HFFc6 (cell line): Measurements from ENCODE around the gene COQ8A. TPM values are rescaled to one million over a fixed set of nuclear protein-coding genes. Genes with fewer than 3 reads are reported as not detected.

Experiments
- DNase-seq: peaks from one replicate; pipeline ENCODE4 v3.0.0-alpha.2; 2018
- H3K27ac Mint-ChIP-seq: 2 replicates; pipeline ENCODE4 v1.8.0; 2020; ENCODE audit warnings: mild to moderate bottlenecking, mixed read lengths
- H3K27me3 Mint-ChIP-seq: 2 replicates; pipeline ENCODE4 v1.8.0; 2021; ENCODE audit warnings: mild to moderate bottlenecking, moderate library complexity, mixed read lengths; ENCODE audit not compliant: insufficient read depth
- H3K36me3 Mint-ChIP-seq: 2 replicates; pipeline ENCODE4 v1.8.0; 2021; ENCODE audit warnings: low read depth, mixed read lengths
- H3K4me1 Mint-ChIP-seq: 2 replicates; pipeline ENCODE4 v1.8.0; 2020; ENCODE audit warnings: low read depth, mixed read lengths
- H3K4me3 Mint-ChIP-seq: 2 replicates; pipeline ENCODE4 v1.8.0; 2020; ENCODE audit warnings: mild to moderate bottlenecking, moderate library complexity, mixed read lengths
- H3K9me3 Mint-ChIP-seq: 2 replicates; pipeline ENCODE4 v1.8.0; 2020; ENCODE audit warnings: mild to moderate bottlenecking, mixed read lengths
- CTCF ChIP-seq: fragments of 200-600 bp; sonication (generic); IDR thresholded peaks from 2 replicates; pipeline ENCODE4 v1.5.0; 2021; ENCODE audit warnings: antibody characterized with exemption, mild to moderate bottlenecking
- total RNA-seq, 6 experiments: library from RNA; stranded (reverse); fragmentation: NEBNext Ultra II Directional; extraction: Animal tissue kit (Norgen Biotek cat#: 25700); gene quantifications; 2 replicates in 1 of 6; 3 replicates in 5 of 6; pipeline ENCODE4 v1.2.3, GENCODE V29; 2021

Gene COQ8A
- total RNA-seq, 6 experiments from 2014 or later = 4.1 to 8.1 (median 4.9) TPM

- H3K4me1 Mint-ChIP-seq = no peaks in the 10 kb centered on the region
- no peak for TF ChIP-seq CTCF
- no peak overlapping the region for H3K27ac Mint-ChIP-seq
- H3K27me3 Mint-ChIP-seq = peaks cover 5% of the 10 kb centered on the region; the same call in 1 of the 2 replicates
- no peaks in the 10 kb centered on the region for H3K9me3 Mint-ChIP-seq
- no peak overlapping the region for H3K4me3 Mint-ChIP-seq
- no peak for DNase-seq
- H3K36me3 Mint-ChIP-seq = peaks cover 35% of the 10 kb centered on the region
Observed at GRCh38 chr1:227002531-227003049, 62.5 kb downstream of the COQ8A start.

GRCh38 chr1:227003165-227003564 lies 63.1 kb downstream of the COQ8A start:
- no peak overlapping the region for H3K27ac Mint-ChIP-seq
- DNase-seq = no peak
- TF ChIP-seq CTCF = no peak
- no peaks in the 10 kb centered on the region for H3K4me1 Mint-ChIP-seq
- peaks cover 5% of the 10 kb centered on the region; the same call in 1 of the 2 replicates for H3K27me3 Mint-ChIP-seq
- peaks cover 29% of the 10 kb centered on the region; the same call in 1 of the 2 replicates for H3K36me3 Mint-ChIP-seq
- no peak overlapping the region for H3K4me3 Mint-ChIP-seq
- H3K9me3 Mint-ChIP-seq = no peaks in the 10 kb centered on the region

- no peaks in the 10 kb centered on the region for H3K4me1 Mint-ChIP-seq
- H3K36me3 Mint-ChIP-seq = peaks cover 21% of the 10 kb centered on the region; the same call in 1 of the 2 replicates
- no peak overlapping the region for H3K27ac Mint-ChIP-seq
- no peaks in the 10 kb centered on the region for H3K9me3 Mint-ChIP-seq
- peaks cover 5% of the 10 kb centered on the region; the same call in 1 of the 2 replicates for H3K27me3 Mint-ChIP-seq
- no peak for DNase-seq
- no peak overlapping the region for H3K4me3 Mint-ChIP-seq
- no peak for TF ChIP-seq CTCF
Observed at GRCh38 chr1:227004796-227005195, 64.7 kb downstream of the COQ8A start.

GRCh38 chr1:227006226-227006796 lies 66.2 kb downstream of the COQ8A start:
- no peak overlapping the region for H3K4me3 Mint-ChIP-seq
- DNase-seq = no peak
- H3K27ac Mint-ChIP-seq = no peak overlapping the region
- H3K36me3 Mint-ChIP-seq = peaks cover 15% of the 10 kb centered on the region; the same call in 1 of the 2 replicates
- no peak for TF ChIP-seq CTCF
- H3K27me3 Mint-ChIP-seq = peaks cover 3% of the 10 kb centered on the region; the same call in 1 of the 2 replicates
- no peaks in the 10 kb centered on the region for H3K4me1 Mint-ChIP-seq
- H3K9me3 Mint-ChIP-seq = no peaks in the 10 kb centered on the region

GRCh38 chr1:227009937-227010336 lies 69.8 kb downstream of the COQ8A start:
- no peak overlapping the region for H3K27ac Mint-ChIP-seq
- H3K36me3 Mint-ChIP-seq = peaks cover 7% of the 10 kb centered on the region; the same call in 1 of the 2 replicates
- H3K4me3 Mint-ChIP-seq = no peak overlapping the region
- DNase-seq = no peak
- H3K4me1 Mint-ChIP-seq = no peaks in the 10 kb centered on the region
- peaks cover 2% of the 10 kb centered on the region; the same call in 1 of the 2 replicates for H3K27me3 Mint-ChIP-seq
- no peak for TF ChIP-seq CTCF
- H3K9me3 Mint-ChIP-seq = no peaks in the 10 kb centered on the region
